CD4-positive, alpha-beta T cell (primary cell): ENCODE measurements around the gene TRAK1. TPM values are rescaled to one million over a fixed set of nuclear protein-coding genes. Genes with fewer than 3 reads are reported as not detected.
A peak's percentile ranks its signal among the peaks of the same experiment; 100 is the strongest.

Experiments used
- ATAC-seq: fragments of 200-7000 bp; cut with Tn5 transposase; one replicate; pipeline ENCODE4 v1.10.0; 2022; ENCODE audit warnings: mild to moderate bottlenecking; ENCODE audit not compliant: poor library complexity
- CTCF ChIA-PET: fragments of 350-600 bp; sonication (Branson Sonifier 250); formaldehyde crosslinking; loops from one replicate; lab custom pipeline; 2021; ENCODE audit warnings: antibody characterized with exemption, inconsistent platforms; lab: Charles Lee
- POLR2A ChIA-PET: fragments of 350-600 bp; sonication (Branson Sonifier 250); formaldehyde crosslinking; loops from one replicate; lab custom pipeline; 2021; ENCODE audit warnings: antibody characterized with exemption, inconsistent platforms; lab: Charles Lee
- DNase-seq, 14 experiments: peaks; one replicate each; pipeline ENCODE4 v3.0.0-alpha.2; 2013 to 2020; ENCODE audit warnings: mixed read lengths in 2 of 14
- H3K27ac ChIP-seq, 2 donors: one replicate each; pipeline versions ENCODE4 v1.5.1 to v1.7.0; 2013; ENCODE audit warnings: low read length in 2 of 2, low read depth in 1 of 2, mild to moderate bottlenecking in 1 of 2
- H3K27me3 ChIP-seq, 2 experiments: 1 replicate in 1 of 2; 2 replicates in 1 of 2; pipeline versions ENCODE4 v1.6.1 to v1.7.0; 2013; ENCODE audit warnings: low read length in 2 of 2, control low read depth in 1 of 2, mild to moderate bottlenecking in 1 of 2, moderate library complexity in 1 of 2; ENCODE audit not compliant: insufficient read depth in 2 of 2, control insufficient read depth in 1 of 2
- H3K36me3 ChIP-seq: one replicate; pipeline ENCODE4 v1.6.1; 2013; ENCODE audit warnings: low read length, control low read depth; ENCODE audit not compliant: insufficient read depth
- H3K4me1 ChIP-seq: one replicate; pipeline ENCODE4 v1.6.1; 2013; ENCODE audit warnings: low read length, control low read depth; ENCODE audit not compliant: insufficient read depth
- H3K4me3 ChIP-seq: one replicate; pipeline ENCODE4 v1.5.1; 2013; ENCODE audit warnings: mild to moderate bottlenecking, low read length, moderate library complexity
- H3K9me3 ChIP-seq, 2 experiments: 1 replicate in 1 of 2; 2 replicates in 1 of 2; pipeline versions ENCODE4 v1.6.1 to v1.7.0; 2013; ENCODE audit warnings: low read length in 2 of 2, mild to moderate bottlenecking in 2 of 2, control low read depth in 1 of 2, moderate library complexity in 1 of 2; ENCODE audit not compliant: control insufficient read depth in 1 of 2, insufficient read depth in 1 of 2
- H3K27ac Mint-ChIP-seq: one replicate; pipeline ENCODE4 v1.8.0; 2020; ENCODE audit warnings: mixed read lengths
- H3K27me3 Mint-ChIP-seq: one replicate; pipeline ENCODE4 v1.8.0; 2021; ENCODE audit warnings: mixed read lengths
- H3K36me3 Mint-ChIP-seq: one replicate; pipeline ENCODE4 v1.8.0; 2021; ENCODE audit warnings: low read depth, mixed read lengths
- H3K4me1 Mint-ChIP-seq: one replicate; pipeline ENCODE4 v1.8.0; 2021; ENCODE audit warnings: low read depth, mixed read lengths
- H3K4me3 Mint-ChIP-seq: one replicate; pipeline ENCODE4 v1.8.0; 2020; ENCODE audit warnings: mild to moderate bottlenecking, mixed read lengths
- H3K9me3 Mint-ChIP-seq: one replicate; pipeline ENCODE4 v1.8.0; 2020; ENCODE audit warnings: mixed read lengths
- CTCF ChIP-seq: fragments of 200-600 bp; IDR thresholded peaks from one replicate; pipeline ENCODE4 v1.8.0; 2022; ENCODE audit warnings: antibody characterized with exemption, mild to moderate bottlenecking
- intact Hi-C, 2 experiments: fragments of 100-400 bp; cut with DNase I in 1 of 2; cut with micrococcal nuclease in 1 of 2; formaldehyde crosslinking; loops; one replicate each; pipeline versions ENCODE4 v1.15.1 to v1.9.0; 2023 to 2025; cut with DNase I, micrococcal nuclease
- total RNA-seq, 174 experiments: library from RNA in 2 of 174; stranded (reverse) in 2 of 174; gene quantifications; one replicate each; pipeline ENCODE4 v1.2.3 and lab custom pipeline; 2021 to 2026

Gene TRAK1
- total RNA-seq, 2 experiments from 2014 or later: 16.0 to 16.7 TPM

- Histone ChIP-seq H3K4me3 (no peak overlapping the region), H3K4me1 (peaks cover 19% of the 10 kb centered on the region), H3K9me3 (no peaks in the 10 kb centered on the region), H3K27ac (no peak overlapping the region), H3K27me3 (no peaks in the 10 kb centered on the region), H3K36me3 (no peaks in the 10 kb centered on the region)
- H3K9me3 Mint-ChIP-seq: no peaks in the 10 kb centered on the region
- no peak overlapping the region for H3K27ac Mint-ChIP-seq
- POLR2A ChIA-PET: no interaction called here
- peaks cover 32% of the 10 kb centered on the region for H3K4me1 Mint-ChIP-seq
- no peaks in the 10 kb centered on the region for H3K27me3 Mint-ChIP-seq
- ATAC-seq: no peak
- H3K36me3 Mint-ChIP-seq: no peaks in the 10 kb centered on the region
- intact Hi-C loops: no loop called here
- no peak for TF ChIP-seq CTCF
- CTCF ChIA-PET: no interaction called here
- H3K4me3 Mint-ChIP-seq: no peak overlapping the region
- peak in 2 of 14 experiments; percentile 22 to 34 for DNase-seq
Measured at GRCh38 chr3:42067326-42067725, 23.8 kb upstream of the TRAK1 start.

GRCh38 chr3:42068303-42069088, 22.7 kb upstream of the TRAK1 start:
- no peak for DNase-seq
- Mint-ChIP-seq H3K9me3 (no peaks in the 10 kb centered on the region), H3K27ac (no peak overlapping the region), H3K4me1 (peaks cover 43% of the 10 kb centered on the region), H3K4me3 (no peak overlapping the region), H3K36me3 (no peaks in the 10 kb centered on the region), H3K27me3 (no peaks in the 10 kb centered on the region)
- TF ChIP-seq CTCF: no peak
- Histone ChIP-seq H3K27ac (no peak overlapping the region), H3K36me3 (no peaks in the 10 kb centered on the region), H3K4me3 (no peak overlapping the region), H3K9me3 (no peaks in the 10 kb centered on the region), H3K4me1 (peaks cover 21% of the 10 kb centered on the region), H3K27me3 (no peaks in the 10 kb centered on the region)
- ATAC-seq: no peak
- CTCF ChIA-PET: no interaction called here
- POLR2A ChIA-PET: no interaction called here
- intact Hi-C loops: no loop called here

- H3K4me1 Mint-ChIP-seq: peaks cover 43% of the 10 kb centered on the region
- H3K27ac Mint-ChIP-seq: no peak overlapping the region
- Histone ChIP-seq H3K27me3 (no peaks in the 10 kb centered on the region), H3K9me3 (no peaks in the 10 kb centered on the region), H3K4me3 (no peak overlapping the region), H3K4me1 (peaks cover 21% of the 10 kb centered on the region), H3K36me3 (no peaks in the 10 kb centered on the region), H3K27ac (no peak overlapping the region)
- H3K4me3 Mint-ChIP-seq: no peak overlapping the region
- DNase-seq (no peak), ATAC-seq (no peak)
- ChIA-PET CTCF (interaction anchor here (0.6 to 0.9 kb wide), 2 partner anchors 30 to 167 kb away, joined by 3 read pairs; no protein-coding TSS in a partner anchor), POLR2A (no interaction called here)
- intact Hi-C loops: no loop called here
- H3K27me3 Mint-ChIP-seq: no peaks in the 10 kb centered on the region
- H3K9me3 Mint-ChIP-seq: no peaks in the 10 kb centered on the region
- H3K36me3 Mint-ChIP-seq: no peaks in the 10 kb centered on the region
- TF ChIP-seq CTCF: no peak
Measured at GRCh38 chr3:42070089-42070488, 21.1 kb upstream of the TRAK1 start.
